ENCODE measurements around the gene CST3.

DNA sequence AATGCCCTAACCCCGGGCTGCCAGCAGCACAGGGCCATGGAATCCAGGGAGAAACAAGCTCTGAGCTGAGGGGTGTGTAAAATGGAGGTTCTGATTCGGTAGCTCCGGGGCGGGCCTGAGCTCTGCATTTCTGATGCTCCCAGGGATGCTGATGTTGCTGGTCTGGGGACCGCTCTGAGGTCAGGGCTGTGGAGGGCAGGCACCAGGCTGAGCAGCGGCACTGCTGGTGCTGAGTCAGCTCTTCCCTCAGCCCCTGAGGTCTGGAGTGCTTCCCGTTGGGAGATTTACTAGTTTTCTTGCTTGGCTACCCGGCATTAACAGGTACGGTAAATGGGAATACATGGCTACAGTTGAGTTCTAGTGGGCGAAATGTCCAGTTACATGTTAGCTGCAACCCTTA is 18.6 kb upstream of the CST3 start:
- TF ChIP-seq, protein P1, sequence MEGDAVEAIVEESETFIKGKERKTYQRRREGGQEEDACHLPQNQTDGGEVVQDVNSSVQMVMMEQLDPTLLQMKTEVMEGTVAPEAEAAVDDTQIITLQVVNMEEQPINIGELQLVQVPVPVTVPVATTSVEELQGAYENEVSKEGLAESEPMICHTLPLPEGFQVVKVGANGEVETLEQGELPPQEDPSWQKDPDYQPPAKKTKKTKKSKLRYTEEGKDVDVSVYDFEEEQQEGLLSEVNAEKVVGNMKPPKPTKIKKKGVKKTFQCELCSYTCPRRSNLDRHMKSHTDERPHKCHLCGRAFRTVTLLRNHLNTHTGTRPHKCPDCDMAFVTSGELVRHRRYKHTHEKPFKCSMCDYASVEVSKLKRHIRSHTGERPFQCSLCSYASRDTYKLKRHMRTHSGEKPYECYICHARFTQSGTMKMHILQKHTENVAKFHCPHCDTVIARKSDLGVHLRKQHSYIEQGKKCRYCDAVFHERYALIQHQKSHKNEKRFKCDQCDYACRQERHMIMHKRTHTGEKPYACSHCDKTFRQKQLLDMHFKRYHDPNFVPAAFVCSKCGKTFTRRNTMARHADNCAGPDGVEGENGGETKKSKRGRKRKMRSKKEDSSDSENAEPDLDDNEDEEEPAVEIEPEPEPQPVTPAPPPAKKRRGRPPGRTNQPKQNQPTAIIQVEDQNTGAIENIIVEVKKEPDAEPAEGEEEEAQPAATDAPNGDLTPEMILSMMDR (IDR thresholded peaks at IDR 0.05; ENCODE audit: poor library complexity, severe bottlenecking), result no peak
- TF ChIP-seq TAF1 (IDR thresholded peaks at IDR 0.05; ENCODE audit: low read depth) (no peak), MXI1 (conservative IDR thresholded peaks at IDR 0.05; ENCODE audit: poor library complexity, severe bottlenecking) (no peak), POLR2AphosphoS5 (IDR thresholded peaks at IDR 0.05) (no peak)
